CMK (cell line): ENCODE measurements around the gene CIBAR2.

ENCODE experiments used
- DNase-seq: peaks from one replicate; pipeline ENCODE4 v3.0.0-alpha.2; 2010; ENCODE audit warnings: low read depth

Gene CIBAR2

GRCh38 chr16:85103114-85104079 is 8.9 kb downstream of the CIBAR2 start:
- DNase-seq, result no peak

- DNase-seq, result no peak
Observed at GRCh38 chr16:85101956-85102630, 10.2 kb downstream of the CIBAR2 start.

- DNase-seq, result no peak
Observed at GRCh38 chr16:85100265-85100664, 12.0 kb downstream of the CIBAR2 start.

DNA sequence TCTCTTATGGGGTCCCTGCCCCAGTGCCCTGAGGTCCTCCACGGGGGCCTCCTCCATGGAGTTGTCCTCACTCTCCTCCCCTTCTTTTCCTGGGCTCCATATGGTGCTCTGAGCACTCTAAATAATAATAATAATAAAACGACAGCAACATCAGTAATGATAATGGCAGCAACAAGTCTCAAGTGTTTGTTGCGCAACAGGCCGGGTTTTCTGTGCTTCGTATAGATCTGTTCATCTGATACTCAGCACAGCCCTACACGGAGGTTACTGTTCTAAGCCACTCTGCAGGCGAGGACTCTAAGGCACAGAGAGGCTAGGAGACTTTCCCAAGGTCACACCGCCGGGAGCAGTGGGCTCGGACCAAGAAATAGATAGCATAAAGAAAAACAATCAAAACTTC is 13.7 kb downstream of the CIBAR2 start:
- no peak for DNase-seq

- no peak for DNase-seq
Observed at GRCh38 chr16:85096921-85097320, 15.4 kb downstream of the CIBAR2 start.

GRCh38 chr16:85094812-85095211 is 17.5 kb downstream of the CIBAR2 start:
- no peak for DNase-seq

- DNase-seq, result no peak
Observed at GRCh38 chr16:85094176-85094805, 18.0 kb downstream of the CIBAR2 start.

- DNase-seq, result no peak
Observed at GRCh38 chr16:85093705-85094104, 18.6 kb downstream of the CIBAR2 start.

- DNase-seq, result no peak
Observed at GRCh38 chr16:85092851-85093250, 19.4 kb downstream of the CIBAR2 start.

- no peak for DNase-seq
Observed at GRCh38 chr16:85092309-85092708, 20.0 kb downstream of the CIBAR2 start.

GRCh38 chr16:85091522-85091910 is 20.8 kb downstream of the CIBAR2 start:
- no peak for DNase-seq

GRCh38 chr16:85090873-85091521 is 21.3 kb downstream of the CIBAR2 start:
- no peak for DNase-seq

GRCh38 chr16:85090181-85090580 is 22.1 kb downstream of the CIBAR2 start:
- no peak for DNase-seq

DNA sequence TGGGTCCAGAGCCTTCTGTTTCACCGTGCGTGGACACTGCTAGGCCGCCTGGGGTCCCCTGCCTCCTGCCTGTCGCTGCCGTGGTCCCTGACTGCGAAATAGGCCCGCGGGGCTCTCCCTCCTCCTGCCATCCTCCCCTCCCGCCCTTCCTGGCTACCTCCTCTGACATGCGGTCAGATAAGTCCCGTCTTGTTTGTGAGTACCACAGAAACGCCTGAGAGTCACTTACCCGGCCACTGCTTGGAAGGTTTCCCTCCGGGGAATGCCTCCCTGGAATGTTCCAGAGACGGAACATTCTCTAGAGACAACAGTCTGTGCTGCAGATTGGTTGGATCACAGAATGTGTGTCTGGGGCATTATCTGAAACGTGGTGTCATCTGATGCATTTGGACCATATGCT is 22.7 kb downstream of the CIBAR2 start:
- no peak for DNase-seq

GRCh38 chr16:85088570-85089199 is 23.6 kb downstream of the CIBAR2 start:
- DNase-seq, result no peak

- DNase-seq, result no peak
Observed at GRCh38 chr16:85087899-85088569, 24.2 kb downstream of the CIBAR2 start.

- DNase-seq, result peak; percentile 31
Observed at GRCh38 chr16:85086347-85087291, 25.7 kb downstream of the CIBAR2 start.

DNA sequence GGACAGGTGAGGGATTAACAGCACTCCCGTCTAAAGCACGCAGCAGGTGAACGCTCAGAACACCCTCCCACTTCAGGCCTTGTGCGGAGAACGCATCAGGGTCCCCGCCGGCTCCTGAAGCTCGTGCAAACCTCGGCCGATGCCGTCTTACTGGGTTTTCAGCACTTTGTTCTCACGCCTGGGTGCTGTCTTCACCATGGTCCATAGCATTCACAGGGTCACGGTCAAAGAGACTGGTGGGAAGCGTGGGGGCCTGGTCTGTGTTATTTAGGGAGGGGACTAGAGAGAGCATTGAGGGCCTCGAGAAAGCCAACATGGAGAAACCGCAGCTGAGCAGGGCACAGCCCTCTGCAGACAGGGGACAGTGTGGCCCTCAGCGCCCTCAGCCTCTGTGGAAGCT is 26.6 kb downstream of the CIBAR2 start:
- DNase-seq, result no peak

GRCh38 chr16:85084841-85085510 is 27.3 kb downstream of the CIBAR2 start:
- no peak for DNase-seq
